Occipital lobe (tissue), 2 donors: ENCODE results near the gene ALDH8A1. TPM values are rescaled to one million over a fixed set of nuclear protein-coding genes. Genes with fewer than 3 reads are reported as not detected.

Source experiments
- DNase-seq: peaks from one replicate; lab custom pipeline; 2025; lab: John Stamatoyannopoulos, UW
- total RNA-seq: library from RNA; depleted of rRNA; stranded (reverse); fragments of >200 nt; gene quantifications from one replicate; pipeline ENCODE4 v1.2.3, GENCODE V29; 2014

ALDH8A1 gene
- total RNA-seq, 1 donor from 2014 or later: 1.4 TPM

- DNase-seq: no peak
Measured at GRCh38 chr6:134951494-134952263, 1.8 kb upstream of the ALDH8A1 start.

- no peak for DNase-seq
Measured at GRCh38 chr6:134950482-134950881, 581 bp upstream of the ALDH8A1 start.

GRCh38 chr6:134948691-134949090 lies 1.2 kb downstream of the ALDH8A1 start:
- no peak for DNase-seq

GRCh38 chr6:134948142-134948541 lies 1.8 kb downstream of the ALDH8A1 start:
- DNase-seq: no peak

- no peak for DNase-seq
Measured at GRCh38 chr6:134945045-134945444, 4.9 kb downstream of the ALDH8A1 start.

GRCh38 chr6:134943522-134944111 lies 6.3 kb downstream of the ALDH8A1 start:
- no peak for DNase-seq

GRCh38 chr6:134938896-134939295 lies 11.0 kb downstream of the ALDH8A1 start:
- no peak for DNase-seq

- no peak for DNase-seq
Measured at GRCh38 chr6:134937426-134937825, 12.5 kb downstream of the ALDH8A1 start.

GRCh38 chr6:134936931-134937330 lies 13.0 kb downstream of the ALDH8A1 start:
- no peak for DNase-seq

- DNase-seq: no peak
Measured at GRCh38 chr6:134936476-134936875, 13.4 kb downstream of the ALDH8A1 start.

- DNase-seq: no peak
Measured at GRCh38 chr6:134934793-134935485, 15.0 kb downstream of the ALDH8A1 start.

GRCh38 chr6:134932535-134933470 lies 17.1 kb downstream of the ALDH8A1 start:
- no peak for DNase-seq

- no peak for DNase-seq
Measured at GRCh38 chr6:134932098-134932497, 17.8 kb downstream of the ALDH8A1 start.

GRCh38 chr6:134930463-134930862 lies 19.4 kb downstream of the ALDH8A1 start:
- no peak for DNase-seq

- no peak for DNase-seq
Measured at GRCh38 chr6:134928151-134928900, 21.6 kb downstream of the ALDH8A1 start.

- no peak for DNase-seq
Measured at GRCh38 chr6:134925800-134926199, 24.1 kb downstream of the ALDH8A1 start.

GRCh38 chr6:134921721-134922261 lies 28.1 kb downstream of the ALDH8A1 start:
- no peak for DNase-seq

GRCh38 chr6:134921276-134921675 lies 28.6 kb downstream of the ALDH8A1 start:
- DNase-seq: no peak

GRCh38 chr6:134920422-134920821 lies 29.5 kb downstream of the ALDH8A1 start:
- no peak for DNase-seq

GRCh38 chr6:134918418-134918961 lies 31.4 kb downstream of the ALDH8A1 start:
- DNase-seq: no peak
